ENCODE data around the gene KDM6A. TPM values are rescaled to one million over a fixed set of nuclear protein-coding genes. Genes with fewer than 3 reads are reported as not detected.
"Not testable (repeated sequence)": the region's sequence is repeated elsewhere in the genome, so short reads cannot be mapped to it uniquely, and the experiment has no call there.

Gene KDM6A
- total RNA-seq, 1 experiment from 2014 or later = 40.9 TPM

DNA sequence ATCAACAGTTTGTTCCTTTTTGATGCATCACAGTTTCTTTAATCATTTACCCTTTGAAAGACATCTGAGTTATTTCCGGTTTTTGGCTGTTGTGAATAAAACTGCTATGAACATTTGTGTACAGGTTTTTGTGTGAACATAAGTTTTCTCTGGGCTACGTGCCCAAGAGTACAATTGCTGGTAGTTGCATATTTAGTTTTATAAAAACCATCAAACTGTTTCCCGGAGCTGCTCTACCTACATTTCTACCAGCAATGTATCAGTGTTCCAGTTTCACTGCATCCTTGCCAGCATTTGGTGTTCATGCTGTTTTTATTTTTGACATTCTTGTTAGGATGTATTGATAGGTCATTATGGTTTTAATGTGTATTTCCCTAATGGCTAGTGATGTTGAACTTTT lies 17.3 kb downstream of the KDM6A start:
- peak; percentile 33 for DNase-seq (ENCODE audit: low spot score)
- no peak for TF ChIP-seq EZH2 (IDR thresholded peaks at IDR 0.05; ENCODE audit: borderline replicate concordance, low read depth, low read length, poor library complexity, severe bottlenecking)
- TF ChIP-seq, protein P1, sequence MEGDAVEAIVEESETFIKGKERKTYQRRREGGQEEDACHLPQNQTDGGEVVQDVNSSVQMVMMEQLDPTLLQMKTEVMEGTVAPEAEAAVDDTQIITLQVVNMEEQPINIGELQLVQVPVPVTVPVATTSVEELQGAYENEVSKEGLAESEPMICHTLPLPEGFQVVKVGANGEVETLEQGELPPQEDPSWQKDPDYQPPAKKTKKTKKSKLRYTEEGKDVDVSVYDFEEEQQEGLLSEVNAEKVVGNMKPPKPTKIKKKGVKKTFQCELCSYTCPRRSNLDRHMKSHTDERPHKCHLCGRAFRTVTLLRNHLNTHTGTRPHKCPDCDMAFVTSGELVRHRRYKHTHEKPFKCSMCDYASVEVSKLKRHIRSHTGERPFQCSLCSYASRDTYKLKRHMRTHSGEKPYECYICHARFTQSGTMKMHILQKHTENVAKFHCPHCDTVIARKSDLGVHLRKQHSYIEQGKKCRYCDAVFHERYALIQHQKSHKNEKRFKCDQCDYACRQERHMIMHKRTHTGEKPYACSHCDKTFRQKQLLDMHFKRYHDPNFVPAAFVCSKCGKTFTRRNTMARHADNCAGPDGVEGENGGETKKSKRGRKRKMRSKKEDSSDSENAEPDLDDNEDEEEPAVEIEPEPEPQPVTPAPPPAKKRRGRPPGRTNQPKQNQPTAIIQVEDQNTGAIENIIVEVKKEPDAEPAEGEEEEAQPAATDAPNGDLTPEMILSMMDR (conservative IDR thresholded peaks at IDR 0.05; ENCODE audit: low read depth, low read length) = no peak
- BruUV-seq (replicated peaks) = no TSS peak
- Histone ChIP-seq H3K4me3 (ENCODE audit: low read depth, low read length, poor library complexity, severe bottlenecking) (no peak overlapping the region), H3K27me3 (replicated peaks; ENCODE audit: insufficient read depth, low read depth, low read length, poor library complexity) (no peaks in the 10 kb centered on the region), H3K9me3 (ENCODE audit: low read depth, low read length, poor library complexity, severe bottlenecking) (peaks cover 9% of the 10 kb centered on the region), H3K27ac (ENCODE audit: low read depth, low read length, poor library complexity, severe bottlenecking) (no peak overlapping the region), H3K4me1 (ENCODE audit: insufficient read depth, low read length, poor library complexity, severe bottlenecking) (no peaks in the 10 kb centered on the region), H3K36me3 (ENCODE audit: insufficient read depth, low read length, poor library complexity, severe bottlenecking) (no peaks in the 10 kb centered on the region)
- ChIA-PET CTCF (no interaction called here), POLR2A (ENCODE audit: low non-redundant PET) (no interaction called here)
- intact Hi-C loops (cut with micrococcal nuclease; ENCODE audit: unreplicated experiment) = no loop called here

DNA sequence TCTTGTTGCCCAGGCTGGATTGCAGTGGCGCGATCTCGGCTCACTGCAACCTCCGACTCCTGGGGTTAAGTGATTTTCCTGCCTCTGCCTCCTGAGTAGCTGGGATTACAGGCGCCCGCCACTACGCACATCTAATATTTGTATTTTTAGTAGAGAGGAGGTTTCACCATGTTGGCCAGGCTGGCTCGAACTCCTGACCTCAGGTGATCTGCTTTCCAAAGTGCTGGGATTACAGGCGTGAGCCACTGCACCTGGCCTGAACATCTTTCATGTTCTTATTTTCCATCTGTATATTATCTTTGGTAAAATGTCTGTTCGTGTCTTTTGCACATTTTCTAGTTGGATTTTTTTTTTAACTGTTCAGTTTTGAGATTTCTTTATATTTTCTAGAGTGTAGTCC lies 17.7 kb downstream of the KDM6A start:
- intact Hi-C loops (cut with micrococcal nuclease; ENCODE audit: unreplicated experiment); CTCF ChIA-PET; H3K27ac ChIP-seq (ENCODE audit: low read depth, low read length, poor library complexity, severe bottlenecking); H3K4me1 ChIP-seq (ENCODE audit: insufficient read depth, low read length, poor library complexity, severe bottlenecking); H3K27me3 ChIP-seq (replicated peaks; ENCODE audit: insufficient read depth, low read depth, low read length, poor library complexity); H3K4me3 ChIP-seq (ENCODE audit: low read depth, low read length, poor library complexity, severe bottlenecking); BruUV-seq (replicated peaks); H3K9me3 ChIP-seq (ENCODE audit: low read depth, low read length, poor library complexity, severe bottlenecking); H3K36me3 ChIP-seq (ENCODE audit: insufficient read depth, low read length, poor library complexity, severe bottlenecking); POLR2A ChIA-PET (ENCODE audit: low non-redundant PET); DNase-seq (ENCODE audit: low spot score): not testable (repeated sequence)

DNA sequence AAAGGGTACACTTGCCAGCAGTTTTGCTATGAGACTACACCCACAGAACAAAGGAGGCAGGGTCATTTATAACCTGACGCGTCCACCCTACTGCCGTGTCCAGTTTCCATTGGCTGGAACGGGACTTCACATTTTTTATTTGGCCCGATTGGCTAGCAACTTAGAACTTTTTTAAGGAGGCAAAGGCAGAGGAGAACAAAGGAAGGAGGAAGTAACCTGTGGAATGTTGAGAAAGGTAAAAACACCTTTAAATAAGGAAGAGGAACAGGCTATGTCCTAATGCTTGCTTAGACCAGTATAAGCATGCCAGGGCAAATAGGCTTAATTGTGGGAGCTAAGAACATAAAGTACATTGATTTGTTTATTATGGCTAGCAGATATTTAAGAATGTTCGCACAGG lies 18.7 kb downstream of the KDM6A start:
- ChIA-PET POLR2A (ENCODE audit: low non-redundant PET) (no interaction called here), CTCF (no interaction called here)
- intact Hi-C loops (cut with micrococcal nuclease; ENCODE audit: unreplicated experiment) = no loop called here
- no peak for TF ChIP-seq EZH2 (IDR thresholded peaks at IDR 0.05; ENCODE audit: borderline replicate concordance, low read depth, low read length, poor library complexity, severe bottlenecking)
- TF ChIP-seq, protein P1 (conservative IDR thresholded peaks at IDR 0.05; ENCODE audit: low read depth, low read length) = no peak
- Histone ChIP-seq H3K4me1 (ENCODE audit: insufficient read depth, low read length, poor library complexity, severe bottlenecking) (no peaks in the 10 kb centered on the region), H3K4me3 (ENCODE audit: low read depth, low read length, poor library complexity, severe bottlenecking) (no peak overlapping the region), H3K9me3 (ENCODE audit: low read depth, low read length, poor library complexity, severe bottlenecking) (peaks cover 15% of the 10 kb centered on the region), H3K27ac (ENCODE audit: low read depth, low read length, poor library complexity, severe bottlenecking) (no peak overlapping the region), H3K36me3 (ENCODE audit: insufficient read depth, low read length, poor library complexity, severe bottlenecking) (peaks cover under 1% of the 10 kb centered on the region), H3K27me3 (replicated peaks; ENCODE audit: insufficient read depth, low read depth, low read length, poor library complexity) (no peaks in the 10 kb centered on the region)
- BruUV-seq (replicated peaks) = no TSS peak
- no peak for DNase-seq (ENCODE audit: low spot score)

DNA sequence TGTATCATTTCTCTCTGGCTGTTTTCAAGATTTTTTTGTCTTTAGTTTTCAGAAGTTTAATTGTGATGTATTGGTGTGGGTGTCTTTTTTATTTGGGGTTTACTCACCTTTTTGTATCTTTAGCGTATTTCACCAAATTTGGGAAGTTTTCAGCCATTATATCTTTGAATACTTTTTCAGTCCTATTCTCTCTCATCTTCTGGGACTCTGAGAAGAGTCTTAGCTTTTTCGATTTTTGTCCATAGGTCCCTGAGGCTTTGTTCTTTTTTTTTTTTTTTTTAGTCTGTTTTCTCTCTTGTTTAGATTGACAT lies 23.8 kb downstream of the KDM6A start:
- H3K4me3 ChIP-seq (ENCODE audit: low read depth, low read length, poor library complexity, severe bottlenecking) = no peak overlapping the region
- no peak overlapping the region for H3K27ac ChIP-seq (ENCODE audit: low read depth, low read length, poor library complexity, severe bottlenecking)
- TF ChIP-seq EZH2 (IDR thresholded peaks at IDR 0.05; ENCODE audit: borderline replicate concordance, low read depth, low read length, poor library complexity, severe bottlenecking) = no peak
- TF ChIP-seq, protein P1 (conservative IDR thresholded peaks at IDR 0.05; ENCODE audit: low read depth, low read length) = no peak
- H3K27me3 ChIP-seq (replicated peaks; ENCODE audit: insufficient read depth, low read depth, low read length, poor library complexity) = no peaks in the 10 kb centered on the region
- peaks cover 15% of the 10 kb centered on the region for H3K9me3 ChIP-seq (ENCODE audit: low read depth, low read length, poor library complexity, severe bottlenecking)
- H3K36me3 ChIP-seq (ENCODE audit: insufficient read depth, low read length, poor library complexity, severe bottlenecking) = peaks cover 4% of the 10 kb centered on the region
- H3K4me1 ChIP-seq (ENCODE audit: insufficient read depth, low read length, poor library complexity, severe bottlenecking) = no peaks in the 10 kb centered on the region
- intact Hi-C loops (cut with micrococcal nuclease; ENCODE audit: unreplicated experiment) = no loop called here
- DNase-seq (ENCODE audit: low spot score) = no peak
- POLR2A ChIA-PET (ENCODE audit: low non-redundant PET) = no interaction called here
- CTCF ChIA-PET = no interaction called here
- BruUV-seq (replicated peaks) = no TSS peak

Data from A673 (cell line).